K562 (cell line): ENCODE results near the gene KLK5.

Source experiments
- CHD7 ChIP-seq: fragments of 200-600 bp; sonication (generic); IDR thresholded peaks from one replicate; pipeline ENCODE4 v1.6.1; 2012; ENCODE audit warnings: mild to moderate bottlenecking, low read depth, low read length, inconsistent platforms
- CTCF ChIP-seq, 3 experiments: IDR thresholded peaks in 2 of 3; conservative IDR thresholded peaks in 1 of 3; 2 replicates each; pipeline ENCODE4 v1.5.1; 2011 to 2012; ENCODE audit warnings: low read length in 3 of 3, mild to moderate bottlenecking in 3 of 3, control low read depth in 2 of 3, improper control_type of control experiment in 1 of 3, inconsistent platforms in 1 of 3, low read depth in 1 of 3, mixed read lengths in 1 of 3, moderate library complexity in 1 of 3; ENCODE audit not compliant: insufficient read depth in 2 of 3
- SAFB2 ChIP-seq: fragments of 200-400 bp; formaldehyde crosslinking; IDR thresholded peaks from 2 replicates; pipeline ENCODE4 v1.6.1; 2018; ENCODE audit warnings: borderline replicate concordance, low read length, low read depth, moderate library complexity; ENCODE audit not compliant: severe bottlenecking

- TF ChIP-seq SAFB2 (no peak), CHD7 (no peak), CTCF (IDR thresholded peaks at IDR 0.05 in 2 of 3, conservative IDR thresholded peaks at IDR 0.05 in 1 of 3; ENCODE audit: insufficient read depth in 2 of 3, low read depth in 1 of 3, low read length in 3 of 3) (no peak)
Observed at GRCh38 chr19:50908336-50908735, 44.5 kb downstream of the KLK5 start.
